ENCODE measurements around the gene CAPN8.
A peak's percentile ranks its signal among the peaks of the same experiment; 100 is the strongest.

CAPN8 gene

GRCh38 chr1:223702735-223703667, 37.5 kb upstream of the CAPN8 start:
- DNase-seq (ENCODE audit: low read depth), result no peak

GRCh38 chr1:223700942-223701637, 35.6 kb upstream of the CAPN8 start:
- DNase-seq (ENCODE audit: low read depth), result peak; percentile 92

GRCh38 chr1:223700388-223700918, 35.0 kb upstream of the CAPN8 start:
- DNase-seq (ENCODE audit: low read depth), result no peak

- DNase-seq (ENCODE audit: low read depth), result no peak
Observed at GRCh38 chr1:223695941-223696340, 30.4 kb upstream of the CAPN8 start.

- DNase-seq (ENCODE audit: low read depth), result no peak
Observed at GRCh38 chr1:223695014-223695548, 29.6 kb upstream of the CAPN8 start.

GRCh38 chr1:223691121-223691520, 25.6 kb upstream of the CAPN8 start:
- no peak for DNase-seq (ENCODE audit: low read depth)

- no peak for DNase-seq (ENCODE audit: low read depth)
Observed at GRCh38 chr1:223684488-223684792, 18.9 kb upstream of the CAPN8 start.

GRCh38 chr1:223683586-223684487, 18.3 kb upstream of the CAPN8 start:
- no peak for DNase-seq (ENCODE audit: low read depth)

GRCh38 chr1:223682502-223682901, 17.0 kb upstream of the CAPN8 start:
- no peak for DNase-seq (ENCODE audit: low read depth)

- DNase-seq (ENCODE audit: low read depth), result no peak
Observed at GRCh38 chr1:223680188-223680587, 14.7 kb upstream of the CAPN8 start.

GRCh38 chr1:223678841-223679240, 13.3 kb upstream of the CAPN8 start:
- DNase-seq (ENCODE audit: low read depth), result no peak

GRCh38 chr1:223674119-223674890, 8.8 kb upstream of the CAPN8 start:
- DNase-seq (ENCODE audit: low read depth), result no peak

GRCh38 chr1:223670458-223671159, 5.1 kb upstream of the CAPN8 start:
- no peak for DNase-seq (ENCODE audit: low read depth)

- no peak for DNase-seq (ENCODE audit: low read depth)
Observed at GRCh38 chr1:223669003-223669795, 3.7 kb upstream of the CAPN8 start.

- DNase-seq (ENCODE audit: low read depth), result no peak
Observed at GRCh38 chr1:223667484-223668182, 2.1 kb upstream of the CAPN8 start.

- DNase-seq (ENCODE audit: low read depth), result no peak
Observed at GRCh38 chr1:223664106-223664505, 1.4 kb downstream of the CAPN8 start.

GRCh38 chr1:223662943-223663342, 2.6 kb downstream of the CAPN8 start:
- no peak for DNase-seq (ENCODE audit: low read depth)

GRCh38 chr1:223659711-223660110, 5.8 kb downstream of the CAPN8 start:
- no peak for DNase-seq (ENCODE audit: low read depth)

GRCh38 chr1:223657978-223658377, 7.5 kb downstream of the CAPN8 start:
- no peak for DNase-seq (ENCODE audit: low read depth)
